OCI-LY3 (cell line): ENCODE measurements around the gene MTFMT.

Experiments
- H2AFZ ChIP-seq: fragments of 200-600, 300-600 bp; shearing (Covaris generic); 2 replicates; pipeline ENCODE4 v1.6.0; 2014; ENCODE audit warnings: antibody characterized with exemption, low read depth, low read length
- H3K27ac ChIP-seq: fragments of 200-600, 300-600 bp; sonication (generic); 2 replicates; pipeline ENCODE4 v1.5.1; 2014; ENCODE audit warnings: mild to moderate bottlenecking, low read length, moderate library complexity, mixed read lengths
- H3K27me3 ChIP-seq: fragments of 200-600, 300-600 bp; sonication (generic); 2 replicates; pipeline ENCODE4 v1.6.1; 2014; ENCODE audit warnings: low read depth, low read length, mixed read lengths
- H3K36me3 ChIP-seq: fragments of 200-600, 300-600 bp; sonication (generic); replicated peaks from 2 replicates; pipeline ENCODE3; 2014; ENCODE audit warnings: low read depth, low read length, mixed read lengths
- H3K4me1 ChIP-seq: fragments of 300-600, 200-600 bp; sonication (generic); 2 replicates; pipeline ENCODE4 v1.6.1; 2014; ENCODE audit warnings: low read length, mixed read lengths
- H3K4me2 ChIP-seq: fragments of 200-600, 300-600 bp; sonication (generic); 2 replicates; pipeline ENCODE4 v1.6.1; 2014; ENCODE audit warnings: low read length, mixed read lengths
- H3K4me3 ChIP-seq: fragments of 300-600, 200-600 bp; sonication (generic); 2 replicates; pipeline ENCODE4 v1.5.1; 2014; ENCODE audit warnings: antibody characterized with exemption, mild to moderate bottlenecking, low read length, moderate library complexity
- H3K79me2 ChIP-seq: fragments of 300-600, 200-600 bp; shearing (Covaris generic); 2 replicates; pipeline ENCODE4 v1.6.1; 2014; ENCODE audit warnings: mild to moderate bottlenecking, low read length, mixed read lengths
- H3K9ac ChIP-seq: fragments of 300-600, 200-600 bp; shearing (Covaris generic); 2 replicates; pipeline ENCODE4 v1.6.0; 2014; ENCODE audit warnings: mild to moderate bottlenecking, low read length, moderate library complexity
- H3K9me3 ChIP-seq: fragments of 200-600, 300-600 bp; shearing (Covaris generic); 2 replicates; pipeline ENCODE4 v1.6.1; 2014; ENCODE audit warnings: low read length, mixed read lengths; ENCODE audit not compliant: insufficient read depth
- H4K20me1 ChIP-seq: fragments of 200-600, 300-600 bp; sonication (generic); 2 replicates; pipeline ENCODE4 v1.6.1; 2016; ENCODE audit warnings: low read length, mixed read lengths; ENCODE audit not compliant: insufficient read depth
- EZH2phosphoT487 ChIP-seq: fragments of 200-600 bp; shearing (Covaris generic); IDR thresholded peaks from 2 replicates; pipeline ENCODE4 v1.6.1; 2018; ENCODE audit warnings: antibody characterized with exemption, mixed run types, low read depth
- TF ChIP-seq, protein P1 (sequence below): fragments of 200-600, 300-600 bp; sonication (generic); IDR thresholded peaks from 2 replicates; pipeline ENCODE4 v1.5.1; 2014; ENCODE audit warnings: antibody characterized with exemption, low read length, low read depth

Gene MTFMT

DNA sequence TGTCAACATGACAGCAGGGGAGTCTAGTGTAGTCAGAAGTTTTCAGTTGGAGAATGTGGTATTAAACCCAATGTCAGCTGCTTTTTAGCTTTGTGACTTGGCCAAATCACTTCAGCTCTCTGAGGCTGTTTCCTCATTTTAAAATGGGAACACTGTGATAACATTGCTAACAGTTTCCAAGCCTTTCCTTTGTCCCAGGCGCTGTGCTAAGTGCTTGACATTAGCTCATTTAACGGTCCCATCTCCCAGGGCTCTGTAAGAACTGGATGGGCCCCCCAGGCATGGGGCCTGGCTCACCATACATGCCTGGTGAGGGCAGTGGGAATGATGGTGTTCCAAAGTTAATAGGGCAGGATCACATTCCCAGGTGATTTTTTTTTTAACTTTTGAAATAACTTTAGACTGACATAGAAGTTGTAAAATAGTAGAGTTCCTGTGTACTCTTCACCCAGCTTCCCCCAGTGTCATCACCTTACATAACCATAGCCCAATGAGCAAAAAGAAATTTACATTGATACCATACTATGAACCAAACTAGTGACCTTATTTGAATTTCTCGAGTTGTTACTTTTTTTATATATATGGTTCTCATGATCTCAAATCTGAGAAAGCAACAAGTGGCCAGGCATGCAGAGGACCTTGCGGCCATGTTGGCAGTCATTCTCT is 30.6 kb upstream of the MTFMT start:
- H3K4me2 ChIP-seq, result no peak overlapping the region

GRCh38 chr15:65059369-65059750 is 29.9 kb upstream of the MTFMT start:
- no peak overlapping the region for H3K4me2 ChIP-seq
- H3K4me1 ChIP-seq, result no peaks in the 10 kb centered on the region; the same call in 1 of the 2 replicates
- no peak overlapping the region for H2AFZ ChIP-seq
- TF ChIP-seq, protein P1, sequence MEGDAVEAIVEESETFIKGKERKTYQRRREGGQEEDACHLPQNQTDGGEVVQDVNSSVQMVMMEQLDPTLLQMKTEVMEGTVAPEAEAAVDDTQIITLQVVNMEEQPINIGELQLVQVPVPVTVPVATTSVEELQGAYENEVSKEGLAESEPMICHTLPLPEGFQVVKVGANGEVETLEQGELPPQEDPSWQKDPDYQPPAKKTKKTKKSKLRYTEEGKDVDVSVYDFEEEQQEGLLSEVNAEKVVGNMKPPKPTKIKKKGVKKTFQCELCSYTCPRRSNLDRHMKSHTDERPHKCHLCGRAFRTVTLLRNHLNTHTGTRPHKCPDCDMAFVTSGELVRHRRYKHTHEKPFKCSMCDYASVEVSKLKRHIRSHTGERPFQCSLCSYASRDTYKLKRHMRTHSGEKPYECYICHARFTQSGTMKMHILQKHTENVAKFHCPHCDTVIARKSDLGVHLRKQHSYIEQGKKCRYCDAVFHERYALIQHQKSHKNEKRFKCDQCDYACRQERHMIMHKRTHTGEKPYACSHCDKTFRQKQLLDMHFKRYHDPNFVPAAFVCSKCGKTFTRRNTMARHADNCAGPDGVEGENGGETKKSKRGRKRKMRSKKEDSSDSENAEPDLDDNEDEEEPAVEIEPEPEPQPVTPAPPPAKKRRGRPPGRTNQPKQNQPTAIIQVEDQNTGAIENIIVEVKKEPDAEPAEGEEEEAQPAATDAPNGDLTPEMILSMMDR, result no peak
- TF ChIP-seq EZH2phosphoT487, result no peak
- H3K4me3 ChIP-seq, result no peak overlapping the region
- no peak overlapping the region for H3K27ac ChIP-seq
- no peak overlapping the region for H3K9ac ChIP-seq
- H3K27me3 ChIP-seq, result no peaks in the 10 kb centered on the region
- H3K36me3 ChIP-seq, result no peaks in the 10 kb centered on the region
- no peaks in the 10 kb centered on the region for H4K20me1 ChIP-seq
- H3K9me3 ChIP-seq, result no peaks in the 10 kb centered on the region
- H3K79me2 ChIP-seq, result no peaks in the 10 kb centered on the region

More for the DNA sequence above, 30.6 kb upstream of the MTFMT start:
- Histone ChIP-seq H3K79me2 (no peaks in the 10 kb centered on the region), H3K4me3 (no peak overlapping the region), H3K4me1 (no peaks in the 10 kb centered on the region; the same call in 1 of the 2 replicates), H3K27ac (no peak overlapping the region), H3K36me3 (no peaks in the 10 kb centered on the region), H3K9ac (no peak overlapping the region), H3K27me3 (0 out of 2 replicates have a peak, but pooled peaks cover 2% of the 10 kb centered on the region), H4K20me1 (no peaks in the 10 kb centered on the region), H2AFZ (no peak overlapping the region), H3K9me3 (no peaks in the 10 kb centered on the region)
- no peak for TF ChIP-seq EZH2phosphoT487
- TF ChIP-seq, protein P1, result no peak

DNA sequence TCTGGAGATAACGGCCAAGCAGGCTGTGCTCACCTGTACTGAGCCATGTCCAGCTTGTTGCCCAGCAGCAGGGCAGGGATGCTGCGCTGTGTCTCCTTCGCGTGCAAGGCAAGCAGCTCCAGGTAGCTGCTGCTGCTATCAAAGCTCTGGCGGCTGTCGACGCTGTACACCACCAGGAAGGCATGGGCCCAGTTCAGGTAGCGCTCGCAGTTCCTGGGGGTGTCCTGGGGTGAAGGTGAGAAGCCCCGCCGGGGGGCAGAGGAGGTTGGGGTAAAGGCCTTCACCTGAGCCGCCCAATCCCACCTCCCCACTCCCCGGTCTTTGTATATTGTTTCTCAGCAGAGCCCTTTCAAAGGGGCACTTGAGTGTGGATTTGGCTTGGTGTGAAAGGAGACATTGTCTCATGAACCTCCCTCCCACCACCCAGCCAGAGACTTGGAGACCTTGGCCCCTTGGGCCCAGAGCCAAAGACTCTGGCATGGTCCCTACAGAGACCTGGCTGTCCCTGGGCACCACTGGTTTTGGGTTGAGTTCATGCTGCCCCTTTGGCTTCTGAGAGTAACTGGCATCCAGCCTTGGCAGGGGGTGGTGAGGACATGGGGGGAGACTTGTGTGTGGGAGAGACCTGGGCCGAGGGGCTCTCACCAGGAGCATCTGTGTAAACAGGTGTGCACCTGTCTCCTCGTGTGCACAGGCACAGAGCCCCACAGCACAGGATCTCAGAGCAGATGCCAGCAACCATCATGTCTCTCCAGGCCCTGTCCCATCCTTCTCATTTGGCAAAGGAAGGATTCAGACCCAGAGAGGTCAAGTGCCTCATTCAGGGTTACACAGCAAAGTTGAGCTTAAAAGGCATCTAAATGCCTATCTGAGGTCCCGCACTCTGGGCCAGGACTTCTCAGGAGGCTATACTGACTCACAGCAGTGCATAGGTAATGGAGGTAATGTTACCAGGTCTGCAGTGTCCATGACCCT is 29.2 kb upstream of the MTFMT start:
- Histone ChIP-seq H3K27ac (no peak overlapping the region), H3K4me1 (no peaks in the 10 kb centered on the region; the same call in 1 of the 2 replicates), H2AFZ (no peak overlapping the region), H3K36me3 (no peaks in the 10 kb centered on the region), H3K27me3 (no peaks in the 10 kb centered on the region), H3K9me3 (no peaks in the 10 kb centered on the region), H3K79me2 (no peaks in the 10 kb centered on the region), H4K20me1 (no peaks in the 10 kb centered on the region), H3K9ac (no peak overlapping the region), H3K4me2 (no peak overlapping the region), H3K4me3 (no peak overlapping the region)
- TF ChIP-seq, protein P1, result no peak
- TF ChIP-seq EZH2phosphoT487, result no peak

GRCh38 chr15:65057549-65057940 is 28.1 kb upstream of the MTFMT start:
- Histone ChIP-seq H2AFZ (no peak overlapping the region), H3K27me3 (no peaks in the 10 kb centered on the region), H3K9me3 (no peaks in the 10 kb centered on the region), H3K4me2 (no peak overlapping the region), H3K36me3 (no peaks in the 10 kb centered on the region), H3K4me3 (no peak overlapping the region), H3K27ac (no peak overlapping the region), H3K9ac (no peak overlapping the region), H3K79me2 (no peaks in the 10 kb centered on the region), H3K4me1 (no peaks in the 10 kb centered on the region), H4K20me1 (no peaks in the 10 kb centered on the region)
- no peak for TF ChIP-seq EZH2phosphoT487
- TF ChIP-seq, protein P1, result no peak
